OCI-LY7 (cell line): Measurements from ENCODE around the gene TMEM178B.

Experiments
- CTCF ChIP-seq: fragments of 200-600 bp; sonication (generic); conservative IDR thresholded peaks from 2 replicates; pipeline ENCODE4 v1.5.1; 2014; ENCODE audit warnings: mild to moderate bottlenecking, antibody characterized with exemption, low read length, moderate library complexity, mixed read lengths
- EZH2phosphoT487 ChIP-seq: fragments of 200-600 bp; sonication (generic); IDR thresholded peaks from 2 replicates; pipeline ENCODE4 v1.6.1; 2018; ENCODE audit warnings: low read depth, borderline replicate concordance, mild to moderate bottlenecking, mixed run types, antibody characterized with exemption, low read length, moderate library complexity, mixed read lengths

GRCh38 chr7:141302617-141303016 lies 228.8 kb downstream of the TMEM178B start:
- TF ChIP-seq CTCF, result no peak
- no peak for TF ChIP-seq EZH2phosphoT487
